Skeletal muscle satellite cell (primary cell): Measurements from ENCODE around the gene CXCL6.

Source experiments
- H3K27me3 ChIP-seq: 2 replicates; pipeline ENCODE4 v1.7.0; 2013; ENCODE audit warnings: low read length; ENCODE audit not compliant: control insufficient read depth, insufficient read depth
- H3K36me3 ChIP-seq: 2 replicates; pipeline ENCODE4 v1.7.0; 2013; ENCODE audit warnings: mild to moderate bottlenecking, control low read depth, low read length; ENCODE audit not compliant: insufficient read depth
- H3K4me1 ChIP-seq: 2 replicates; pipeline ENCODE4 v1.7.0; 2013; ENCODE audit warnings: low read length; ENCODE audit not compliant: control insufficient read depth, insufficient read depth
- H3K4me2 ChIP-seq: 2 replicates; pipeline ENCODE4 v1.7.0; 2013; ENCODE audit warnings: mild to moderate bottlenecking, low read length
- H3K4me3 ChIP-seq: 2 replicates; pipeline ENCODE4 v1.7.0; 2013; ENCODE audit warnings: low read length
- H3K9ac ChIP-seq: 2 replicates; pipeline ENCODE4 v1.7.0; 2013; ENCODE audit warnings: mild to moderate bottlenecking, low read depth, low read length, moderate library complexity
- H3K9me3 ChIP-seq: replicated peaks from 2 replicates; pipeline ENCODE4 v1.7.0; 2013; ENCODE audit warnings: mild to moderate bottlenecking, control low read depth, low read length

The CXCL6 gene

DNA sequence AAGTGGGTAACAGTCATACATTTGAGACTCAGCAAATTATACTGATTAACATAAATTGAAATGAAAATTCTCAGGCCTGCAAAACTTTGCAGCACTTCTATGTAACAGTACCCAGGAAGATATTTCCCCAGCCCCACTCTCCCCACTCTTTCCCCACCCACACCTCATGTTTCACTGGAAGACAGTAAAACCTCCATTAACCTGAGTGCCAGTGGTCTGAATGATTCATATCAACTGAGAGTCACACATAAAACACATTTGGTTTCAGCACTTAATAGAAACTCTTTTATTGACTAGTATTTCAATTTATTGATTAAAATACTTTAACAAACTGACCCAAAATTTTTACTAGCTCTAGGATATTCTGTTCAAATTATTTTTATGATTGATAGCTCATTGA lies 6.9 kb downstream of the CXCL6 start:
- no peaks in the 10 kb centered on the region for H3K27me3 ChIP-seq
- H3K9ac ChIP-seq: peak overlapping the region; percentile 30
- H3K4me1 ChIP-seq: peaks cover 30% of the 10 kb centered on the region
- no peaks in the 10 kb centered on the region for H3K9me3 ChIP-seq
- H3K4me3 ChIP-seq: no peak overlapping the region
- no peaks in the 10 kb centered on the region for H3K36me3 ChIP-seq
- H3K4me2 ChIP-seq: peak overlapping the region; percentile 12

DNA sequence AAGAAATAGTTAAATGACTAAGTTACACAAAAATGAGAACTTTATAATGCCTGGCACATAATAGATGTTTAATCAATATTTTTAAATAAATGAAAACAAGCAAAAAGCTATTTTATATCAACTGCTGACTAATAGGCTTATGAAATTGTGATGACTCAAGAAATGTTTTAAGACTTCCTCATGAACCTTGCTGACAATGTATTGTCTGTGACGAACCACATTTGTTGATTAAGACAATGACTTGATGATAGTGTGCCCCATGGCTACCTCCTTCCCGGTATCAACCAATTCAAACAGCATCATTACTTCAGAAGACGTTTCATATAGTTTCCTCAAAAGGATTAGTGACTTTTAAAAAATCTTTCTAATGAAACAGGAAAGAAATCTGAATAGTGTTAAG lies 7.9 kb downstream of the CXCL6 start:
- Histone ChIP-seq H3K9me3 (no peaks in the 10 kb centered on the region), H3K9ac (no peak overlapping the region), H3K27me3 (no peaks in the 10 kb centered on the region), H3K36me3 (no peaks in the 10 kb centered on the region), H3K4me2 (peak overlapping the region; percentile 44), H3K4me1 (peaks cover 30% of the 10 kb centered on the region), H3K4me3 (no peak overlapping the region)

DNA sequence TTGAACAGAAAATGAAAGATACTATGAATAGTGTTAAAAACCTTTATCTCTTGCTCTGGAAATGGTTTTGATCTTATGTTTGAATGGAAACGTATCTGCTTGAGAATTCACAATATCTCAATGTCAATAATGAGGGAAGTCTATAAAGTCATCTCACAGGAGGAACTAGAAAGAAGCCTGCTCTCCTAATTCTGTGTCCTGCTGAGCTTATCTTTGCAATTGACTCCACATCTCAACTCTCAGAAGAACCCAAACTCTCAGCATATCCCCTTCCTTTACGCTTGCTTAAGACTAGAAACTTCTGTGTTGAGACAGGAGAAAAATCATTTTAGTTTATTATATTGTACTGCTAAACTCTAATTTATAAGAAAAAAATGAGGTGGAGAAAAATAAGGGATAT lies 8.3 kb downstream of the CXCL6 start:
- Histone ChIP-seq H3K4me2 (peak overlapping the region; percentile 3), H3K36me3 (no peaks in the 10 kb centered on the region), H3K4me1 (peaks cover 30% of the 10 kb centered on the region), H3K9ac (no peak overlapping the region), H3K4me3 (no peak overlapping the region), H3K9me3 (no peaks in the 10 kb centered on the region), H3K27me3 (no peaks in the 10 kb centered on the region)

DNA sequence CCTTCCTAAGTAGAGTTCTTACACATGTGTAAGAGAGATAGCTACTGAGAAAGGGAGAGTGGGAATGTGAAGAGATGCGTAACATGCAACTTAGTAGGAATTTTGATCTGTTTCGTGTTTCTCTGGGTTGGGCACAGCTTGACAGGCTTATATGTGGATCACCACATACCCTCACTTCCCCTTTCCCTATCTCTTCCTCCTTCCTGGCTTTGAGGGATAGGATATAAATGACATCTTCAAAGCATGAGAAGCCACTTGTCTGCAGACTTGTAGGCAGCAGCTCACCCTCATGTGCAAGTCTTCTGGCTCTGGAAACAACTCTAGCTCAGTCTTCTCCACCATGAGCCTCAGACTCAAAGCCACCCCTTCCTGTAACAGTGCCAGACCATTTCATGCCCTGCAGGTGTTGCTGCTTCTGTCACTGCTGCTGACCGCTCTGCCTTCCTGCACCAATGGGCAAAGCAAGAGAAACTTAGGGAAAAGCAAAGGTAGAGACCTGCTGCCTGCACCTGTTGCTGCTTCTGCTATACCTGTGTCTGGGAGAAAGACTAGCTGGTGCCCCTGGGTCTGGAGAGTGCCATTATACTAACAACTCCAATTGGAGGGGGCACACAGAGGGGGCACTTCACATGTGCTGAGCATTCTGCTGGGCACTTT lies 11.2 kb downstream of the CXCL6 start:
- Histone ChIP-seq H3K9me3 (no peaks in the 10 kb centered on the region), H3K36me3 (no peaks in the 10 kb centered on the region), H3K27me3 (no peaks in the 10 kb centered on the region), H3K9ac (no peak overlapping the region), H3K4me2 (no peak overlapping the region), H3K4me3 (no peak overlapping the region), H3K4me1 (peaks cover 22% of the 10 kb centered on the region)

DNA sequence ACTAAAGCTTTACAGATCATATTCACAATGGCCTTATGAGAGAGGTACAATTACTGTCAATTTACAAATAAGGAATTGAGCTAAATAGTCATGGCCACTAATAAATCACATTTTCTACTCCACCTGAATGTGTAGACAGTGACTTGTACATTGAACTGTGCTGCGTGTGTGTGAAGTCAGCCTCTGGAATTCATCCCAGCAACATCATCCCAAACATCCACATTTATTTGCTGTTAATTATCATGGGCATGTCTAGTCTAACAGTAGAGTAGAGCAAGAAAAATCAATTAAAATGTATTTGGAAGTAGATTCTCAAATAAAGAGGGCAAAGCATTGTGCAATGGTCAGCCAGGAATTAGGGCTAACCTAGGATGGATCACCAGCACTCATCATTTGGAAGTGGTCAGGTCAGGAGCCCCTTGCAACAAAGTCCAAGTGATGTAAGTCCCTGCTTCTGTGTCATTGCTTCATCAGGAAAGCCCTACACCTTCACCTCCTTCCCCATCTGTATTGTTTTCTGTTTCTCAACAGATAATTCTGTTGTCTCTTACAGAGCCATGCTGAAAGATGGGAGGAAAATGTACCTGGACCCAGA lies 11.8 kb downstream of the CXCL6 start:
- H3K4me1 ChIP-seq: peaks cover 22% of the 10 kb centered on the region
- no peak overlapping the region for H3K4me2 ChIP-seq
- no peaks in the 10 kb centered on the region for H3K27me3 ChIP-seq
- no peaks in the 10 kb centered on the region for H3K36me3 ChIP-seq
- H3K9ac ChIP-seq: no peak overlapping the region
- H3K4me3 ChIP-seq: no peak overlapping the region
- H3K9me3 ChIP-seq: no peaks in the 10 kb centered on the region

DNA sequence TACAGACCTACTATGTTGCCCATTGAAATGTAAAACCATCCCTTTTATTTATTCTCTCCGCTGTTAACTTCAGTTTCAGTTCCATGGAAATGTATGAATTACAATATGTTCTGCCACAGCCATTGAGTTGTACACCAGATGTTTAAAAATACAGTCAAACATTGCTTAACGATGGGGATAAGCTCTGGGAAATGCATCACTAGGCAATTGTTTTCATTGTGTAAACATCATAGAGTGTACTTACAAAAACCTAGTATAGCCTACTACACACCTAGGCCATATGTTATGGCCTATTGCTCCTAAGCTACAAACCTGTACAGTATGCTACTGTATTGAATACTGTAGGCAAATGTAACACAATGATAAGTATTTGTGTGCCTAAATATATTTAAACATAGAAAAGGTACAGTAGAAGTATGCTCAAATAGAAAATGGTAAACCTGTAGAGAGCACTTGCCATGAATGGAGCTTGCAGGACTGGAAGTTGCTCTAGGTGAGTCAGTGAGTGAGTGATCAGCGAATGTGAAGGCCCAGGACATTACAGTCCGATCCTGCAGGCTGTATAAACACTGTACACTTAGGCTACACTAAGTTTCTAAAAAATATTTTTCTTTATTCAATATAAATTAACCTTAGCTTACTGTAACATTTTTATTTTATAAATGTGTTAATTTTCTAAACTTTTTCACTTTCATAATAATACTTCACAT lies 13.9 kb downstream of the CXCL6 start:
- Histone ChIP-seq H3K4me3 (no peak overlapping the region), H3K4me1 (peaks cover 11% of the 10 kb centered on the region), H3K36me3 (no peaks in the 10 kb centered on the region), H3K27me3 (no peaks in the 10 kb centered on the region), H3K4me2 (no peak overlapping the region), H3K9me3 (no peaks in the 10 kb centered on the region), H3K9ac (no peak overlapping the region)

DNA sequence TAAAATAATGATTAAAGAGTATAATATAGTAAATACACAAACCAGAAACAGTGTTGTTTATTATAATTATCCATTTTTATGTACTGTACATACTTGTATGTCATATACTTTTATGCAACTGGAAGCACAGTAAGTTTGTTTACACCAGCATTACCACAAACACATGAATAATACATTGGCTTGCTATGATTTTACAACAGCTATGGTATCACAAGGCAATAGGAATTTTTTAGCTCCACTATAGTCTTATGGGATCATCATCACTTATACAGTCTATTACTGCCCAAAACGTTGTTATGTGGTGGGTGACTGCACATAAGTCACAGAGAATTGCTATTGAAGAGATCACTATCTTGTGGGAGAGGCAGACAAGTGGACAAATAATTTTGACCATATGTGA lies 14.8 kb downstream of the CXCL6 start:
- no peaks in the 10 kb centered on the region for H3K36me3 ChIP-seq
- H3K4me3 ChIP-seq: no peak overlapping the region
- H3K4me1 ChIP-seq: peaks cover 20% of the 10 kb centered on the region
- H3K27me3 ChIP-seq: no peaks in the 10 kb centered on the region
- no peak overlapping the region for H3K4me2 ChIP-seq
- H3K9me3 ChIP-seq: no peaks in the 10 kb centered on the region
- H3K9ac ChIP-seq: no peak overlapping the region

DNA sequence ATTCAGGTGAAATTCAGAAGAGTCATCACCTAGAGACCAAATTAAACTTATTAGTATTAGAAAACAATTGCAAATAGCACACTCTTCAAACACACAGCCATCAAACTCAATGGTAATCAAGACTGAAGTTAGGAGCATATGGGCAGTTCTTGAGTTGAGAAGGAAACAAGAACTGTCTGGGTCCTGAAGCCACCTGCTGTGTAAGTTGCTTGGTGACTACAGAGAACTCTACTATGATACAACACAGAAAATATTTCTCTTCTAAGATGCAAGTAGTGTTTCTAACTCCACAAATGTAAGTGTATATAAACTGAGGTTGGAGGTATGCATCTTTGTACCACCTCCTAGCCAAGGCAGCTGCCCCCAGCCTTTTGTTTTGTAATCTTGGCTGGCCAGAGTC lies 16.3 kb downstream of the CXCL6 start:
- peak overlapping the region; percentile 70 for H3K4me2 ChIP-seq

DNA sequence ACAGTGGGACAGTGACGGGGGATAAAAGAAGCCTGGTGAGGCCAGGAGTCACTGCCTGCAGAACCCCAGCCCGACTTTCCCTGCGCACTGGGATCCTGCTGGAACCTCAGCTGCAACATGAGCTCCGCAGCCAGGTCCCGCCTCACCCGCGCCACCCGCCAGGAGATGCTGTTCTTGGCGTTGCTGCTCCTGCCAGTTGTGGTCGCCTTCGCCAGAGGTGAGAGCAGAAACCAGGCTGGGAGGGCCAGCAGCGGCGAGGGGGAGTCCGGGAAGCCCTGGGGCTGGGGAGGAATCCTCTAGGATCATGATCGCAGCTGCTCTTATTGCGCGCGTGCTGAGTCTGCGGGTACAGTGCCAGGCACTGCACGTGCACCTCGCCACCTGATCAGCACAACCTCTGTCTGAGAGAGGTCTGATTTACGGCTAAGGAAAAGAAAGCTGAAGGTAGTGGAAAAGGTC lies 16.8 kb downstream of the CXCL6 start, which contains the start of gene PF4V1:
PF4V1 (plus strand) TSS at position 51 of the 459 bp plus-strand sequence; CDS start at position 118, 67 bp downstream.
- H3K9me3 ChIP-seq: peaks cover 12% of the 10 kb centered on the region
- peaks cover 25% of the 10 kb centered on the region for H3K4me1 ChIP-seq
- H3K4me2 ChIP-seq: peak within 1 kb of the TSS; percentile 70
- H3K27me3 ChIP-seq: no peaks in the 10 kb centered on the region
- peaks cover 5% of the 10 kb centered on the region for H3K36me3 ChIP-seq
- no peak within 1 kb of the TSS for H3K9ac ChIP-seq
- H3K4me3 ChIP-seq: peak within 1 kb of the TSS; percentile 29

More for the DNA sequence above, 16.3 kb downstream of the CXCL6 start:
- peaks cover 25% of the 10 kb centered on the region for H3K4me1 ChIP-seq
- H3K9me3 ChIP-seq: peaks cover 11% of the 10 kb centered on the region
- no peaks in the 10 kb centered on the region for H3K27me3 ChIP-seq
- H3K4me3 ChIP-seq: no peak overlapping the region
- peaks cover 5% of the 10 kb centered on the region for H3K36me3 ChIP-seq
- H3K9ac ChIP-seq: no peak overlapping the region

DNA sequence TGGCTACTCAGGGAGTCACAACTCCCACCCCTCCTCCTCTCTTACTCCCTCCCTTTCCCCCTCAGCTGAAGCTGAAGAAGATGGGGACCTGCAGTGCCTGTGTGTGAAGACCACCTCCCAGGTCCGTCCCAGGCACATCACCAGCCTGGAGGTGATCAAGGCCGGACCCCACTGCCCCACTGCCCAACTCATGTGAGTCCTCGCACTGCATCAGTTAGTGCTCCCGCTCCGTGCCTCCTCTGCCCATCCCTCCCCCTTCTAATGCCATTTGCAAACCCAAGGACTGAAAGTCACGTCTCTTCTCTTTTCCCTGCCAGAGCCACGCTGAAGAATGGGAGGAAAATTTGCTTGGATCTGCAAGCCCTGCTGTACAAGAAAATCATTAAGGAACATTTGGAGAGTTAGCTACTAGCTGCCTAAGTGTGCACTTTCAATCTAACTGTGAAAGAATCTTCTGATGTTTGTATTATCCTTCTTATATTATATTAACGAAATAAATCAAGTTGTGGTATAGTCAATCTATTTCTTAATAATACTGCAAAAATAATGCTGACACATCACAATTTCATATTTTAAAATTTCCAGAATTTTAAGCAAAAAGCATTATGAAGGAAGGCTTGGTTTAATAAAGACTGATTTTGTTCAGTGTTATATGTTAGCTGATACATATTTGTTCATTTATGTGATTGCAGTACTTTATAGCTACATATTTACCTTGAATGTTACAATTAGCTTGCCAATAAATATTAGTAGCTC lies 17.4 kb downstream of the CXCL6 start:
- no peaks in the 10 kb centered on the region for H3K27me3 ChIP-seq
- H3K4me1 ChIP-seq: peaks cover 25% of the 10 kb centered on the region
- peaks cover 12% of the 10 kb centered on the region for H3K9me3 ChIP-seq
- no peak overlapping the region for H3K9ac ChIP-seq
- peaks cover 5% of the 10 kb centered on the region for H3K36me3 ChIP-seq
- no peak overlapping the region for H3K4me3 ChIP-seq
- peak overlapping the region; percentile 70 for H3K4me2 ChIP-seq

DNA sequence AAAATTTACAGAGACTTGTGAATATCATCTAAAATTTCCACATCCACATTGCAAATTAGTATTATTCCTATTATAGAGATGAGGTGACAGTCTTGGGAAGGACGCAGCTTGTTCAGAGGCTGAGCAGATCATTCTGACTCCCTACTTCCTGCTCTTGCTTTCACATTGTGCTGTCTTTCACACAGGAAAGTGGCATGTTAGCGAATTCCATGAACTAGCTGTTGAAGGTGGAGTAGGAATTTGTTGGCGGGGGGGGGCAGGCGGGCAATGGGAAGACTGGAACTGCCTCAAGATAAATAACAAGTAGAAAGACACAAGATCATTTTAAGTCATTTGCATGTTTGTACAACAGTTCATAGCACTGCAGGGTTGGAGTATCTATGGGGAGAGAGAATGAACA lies 18.9 kb downstream of the CXCL6 start:
- peaks cover 37% of the 10 kb centered on the region for H3K4me1 ChIP-seq

More for the DNA sequence above, 18.9 kb downstream of the CXCL6 start:
- H3K4me3 ChIP-seq: no peak overlapping the region
- H3K27me3 ChIP-seq: no peaks in the 10 kb centered on the region
- peaks cover 5% of the 10 kb centered on the region for H3K36me3 ChIP-seq
- no peak overlapping the region for H3K4me2 ChIP-seq
- H3K9me3 ChIP-seq: peaks cover 12% of the 10 kb centered on the region
- H3K9ac ChIP-seq: no peak overlapping the region
